GM08714 (cell line): ENCODE data around the gene ZNF407.
"Not testable (repeated sequence)": the region's sequence is repeated elsewhere in the genome, so short reads cannot be mapped to it uniquely, and the experiment has no call there.

Experiments
- H3K4me3 ChIP-seq: fragments of 200-500 bp; sonication (Bioruptor generic); 2 replicates; pipeline ENCODE4 v1.5.1; 2014; ENCODE audit warnings: mild to moderate bottlenecking, low read length, inconsistent platforms
- ZNF274 ChIP-seq: IDR thresholded peaks from 2 replicates; pipeline ENCODE4 v1.6.1; 2012; ENCODE audit warnings: mild to moderate bottlenecking, low read depth, low read length

Gene ZNF407

GRCh38 chr18:75089748-75090327 lies 492.2 kb downstream of the ZNF407 start:
- no peak for TF ChIP-seq ZNF274
- H3K4me3 ChIP-seq = no peak overlapping the region

- H3K4me3 ChIP-seq = no peak overlapping the region
- TF ChIP-seq ZNF274 = no peak
Observed at GRCh38 chr18:75090336-75090735, 492.7 kb downstream of the ZNF407 start.

GRCh38 chr18:75097491-75098225 lies 500.0 kb downstream of the ZNF407 start:
- no peak for TF ChIP-seq ZNF274
- H3K4me3 ChIP-seq = no peak overlapping the region

GRCh38 chr18:75100832-75101630 lies 503.4 kb downstream of the ZNF407 start:
- TF ChIP-seq ZNF274 = no peak
- H3K4me3 ChIP-seq = no peak overlapping the region

- H3K4me3 ChIP-seq = no peak overlapping the region
- no peak for TF ChIP-seq ZNF274
Observed at GRCh38 chr18:75101916-75102315, 504.2 kb downstream of the ZNF407 start.

GRCh38 chr18:75104029-75104428 lies 506.4 kb downstream of the ZNF407 start:
- not testable (repeated sequence) for H3K4me3 ChIP-seq

- no peak for TF ChIP-seq ZNF274
Observed at GRCh38 chr18:75104483-75104882, 506.8 kb downstream of the ZNF407 start.

GRCh38 chr18:75105551-75106254 lies 508.0 kb downstream of the ZNF407 start:
- H3K4me3 ChIP-seq = no peak overlapping the region
- no peak for TF ChIP-seq ZNF274

More at GRCh38 chr18:75104483-75104882, 506.8 kb downstream of the ZNF407 start:
- no peak overlapping the region for H3K4me3 ChIP-seq

GRCh38 chr18:75106746-75107145 lies 509.1 kb downstream of the ZNF407 start:
- no peak overlapping the region for H3K4me3 ChIP-seq
- TF ChIP-seq ZNF274 = no peak

- no peak overlapping the region for H3K4me3 ChIP-seq
- TF ChIP-seq ZNF274 = no peak
Observed at GRCh38 chr18:75107196-75107930, 509.7 kb downstream of the ZNF407 start.

- H3K4me3 ChIP-seq = no peak overlapping the region
- no peak for TF ChIP-seq ZNF274
Observed at GRCh38 chr18:75107931-75108276, 510.2 kb downstream of the ZNF407 start.

GRCh38 chr18:75108579-75109318 lies 511.1 kb downstream of the ZNF407 start:
- H3K4me3 ChIP-seq = no peak overlapping the region
- no peak for TF ChIP-seq ZNF274

GRCh38 chr18:75109319-75109691 lies 511.6 kb downstream of the ZNF407 start:
- no peak for TF ChIP-seq ZNF274

More at GRCh38 chr18:75109319-75109691, 511.6 kb downstream of the ZNF407 start:
- H3K4me3 ChIP-seq = no peak overlapping the region
